Measurements from ENCODE around the gene ARHGEF28.

DNA sequence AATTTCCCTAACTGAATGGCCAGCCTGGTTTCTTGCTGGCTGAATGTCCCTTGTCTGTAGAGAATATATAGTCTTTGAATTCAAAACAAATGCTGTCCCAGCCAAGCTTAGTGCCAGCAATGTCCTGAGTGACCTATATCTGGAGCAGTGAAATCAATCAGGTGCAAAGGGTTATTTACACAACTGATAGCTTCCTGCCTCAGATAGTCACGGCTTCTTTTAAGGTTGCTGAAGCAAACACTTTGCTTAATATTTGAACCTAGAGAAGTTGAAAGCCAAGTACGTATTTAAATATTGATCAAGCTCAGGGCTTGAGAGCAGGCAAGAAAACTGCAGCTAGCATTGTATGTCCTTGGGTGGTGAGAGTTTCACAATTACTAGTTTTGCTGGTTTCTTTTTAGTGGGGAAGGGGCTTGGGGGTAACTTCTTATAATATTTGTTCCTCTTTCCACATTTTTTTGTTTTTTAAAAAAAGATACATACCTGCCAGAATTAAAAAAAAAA is 2.0 kb upstream of the ARHGEF28 start:
- no peak for TF ChIP-seq EZH2 (optimal IDR thresholded peaks at IDR 0.05; ENCODE audit: low read depth, low read length)
- TF ChIP-seq, protein P1, sequence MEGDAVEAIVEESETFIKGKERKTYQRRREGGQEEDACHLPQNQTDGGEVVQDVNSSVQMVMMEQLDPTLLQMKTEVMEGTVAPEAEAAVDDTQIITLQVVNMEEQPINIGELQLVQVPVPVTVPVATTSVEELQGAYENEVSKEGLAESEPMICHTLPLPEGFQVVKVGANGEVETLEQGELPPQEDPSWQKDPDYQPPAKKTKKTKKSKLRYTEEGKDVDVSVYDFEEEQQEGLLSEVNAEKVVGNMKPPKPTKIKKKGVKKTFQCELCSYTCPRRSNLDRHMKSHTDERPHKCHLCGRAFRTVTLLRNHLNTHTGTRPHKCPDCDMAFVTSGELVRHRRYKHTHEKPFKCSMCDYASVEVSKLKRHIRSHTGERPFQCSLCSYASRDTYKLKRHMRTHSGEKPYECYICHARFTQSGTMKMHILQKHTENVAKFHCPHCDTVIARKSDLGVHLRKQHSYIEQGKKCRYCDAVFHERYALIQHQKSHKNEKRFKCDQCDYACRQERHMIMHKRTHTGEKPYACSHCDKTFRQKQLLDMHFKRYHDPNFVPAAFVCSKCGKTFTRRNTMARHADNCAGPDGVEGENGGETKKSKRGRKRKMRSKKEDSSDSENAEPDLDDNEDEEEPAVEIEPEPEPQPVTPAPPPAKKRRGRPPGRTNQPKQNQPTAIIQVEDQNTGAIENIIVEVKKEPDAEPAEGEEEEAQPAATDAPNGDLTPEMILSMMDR (IDR thresholded peaks at IDR 0.05; ENCODE audit: low read length), result no peak
